AG10803 (cell line): ENCODE results near the gene JKAMP.

Experiments
- DNase-seq: peaks from one replicate; pipeline ENCODE4 v3.0.0; 2010; ENCODE audit warnings: low read depth
- H3K4me3 ChIP-seq: 2 replicates; pipeline ENCODE4 v1.5.1; 2011; ENCODE audit warnings: mild to moderate bottlenecking, low read length, control low read depth
- TF ChIP-seq, protein P1 (sequence below): conservative IDR thresholded peaks from 2 replicates; pipeline ENCODE4 v1.5.1; 2011; ENCODE audit warnings: mild to moderate bottlenecking, low read length, control low read depth, inconsistent platforms

The JKAMP gene

DNA sequence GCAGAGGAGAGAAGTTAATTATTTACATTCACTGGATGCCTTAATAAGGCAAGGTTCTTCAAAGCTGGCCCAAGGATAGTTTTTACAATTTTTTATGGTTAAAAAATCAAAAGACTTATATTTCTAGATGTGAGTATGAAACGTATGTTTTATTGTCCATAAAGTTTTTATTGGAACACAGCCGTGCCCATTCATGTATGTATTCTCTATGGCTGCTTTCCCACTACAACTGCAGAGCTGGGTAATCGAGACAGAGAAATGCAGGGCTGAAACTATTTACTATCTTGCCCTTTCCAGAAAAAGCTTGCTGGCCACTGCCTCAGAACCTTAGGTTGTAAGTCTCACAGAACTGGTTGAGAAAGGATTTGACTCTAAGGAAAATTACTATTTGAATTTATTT lies 16.4 kb downstream of the JKAMP start:
- no peak overlapping the region for H3K4me3 ChIP-seq
- TF ChIP-seq, protein P1, sequence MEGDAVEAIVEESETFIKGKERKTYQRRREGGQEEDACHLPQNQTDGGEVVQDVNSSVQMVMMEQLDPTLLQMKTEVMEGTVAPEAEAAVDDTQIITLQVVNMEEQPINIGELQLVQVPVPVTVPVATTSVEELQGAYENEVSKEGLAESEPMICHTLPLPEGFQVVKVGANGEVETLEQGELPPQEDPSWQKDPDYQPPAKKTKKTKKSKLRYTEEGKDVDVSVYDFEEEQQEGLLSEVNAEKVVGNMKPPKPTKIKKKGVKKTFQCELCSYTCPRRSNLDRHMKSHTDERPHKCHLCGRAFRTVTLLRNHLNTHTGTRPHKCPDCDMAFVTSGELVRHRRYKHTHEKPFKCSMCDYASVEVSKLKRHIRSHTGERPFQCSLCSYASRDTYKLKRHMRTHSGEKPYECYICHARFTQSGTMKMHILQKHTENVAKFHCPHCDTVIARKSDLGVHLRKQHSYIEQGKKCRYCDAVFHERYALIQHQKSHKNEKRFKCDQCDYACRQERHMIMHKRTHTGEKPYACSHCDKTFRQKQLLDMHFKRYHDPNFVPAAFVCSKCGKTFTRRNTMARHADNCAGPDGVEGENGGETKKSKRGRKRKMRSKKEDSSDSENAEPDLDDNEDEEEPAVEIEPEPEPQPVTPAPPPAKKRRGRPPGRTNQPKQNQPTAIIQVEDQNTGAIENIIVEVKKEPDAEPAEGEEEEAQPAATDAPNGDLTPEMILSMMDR, result no peak
- no peak for DNase-seq

- TF ChIP-seq, protein P1, result no peak
- DNase-seq, result no peak
- no peak overlapping the region for H3K4me3 ChIP-seq
Measured at GRCh38 chr14:59503256-59503655, 18.9 kb downstream of the JKAMP start.

DNA sequence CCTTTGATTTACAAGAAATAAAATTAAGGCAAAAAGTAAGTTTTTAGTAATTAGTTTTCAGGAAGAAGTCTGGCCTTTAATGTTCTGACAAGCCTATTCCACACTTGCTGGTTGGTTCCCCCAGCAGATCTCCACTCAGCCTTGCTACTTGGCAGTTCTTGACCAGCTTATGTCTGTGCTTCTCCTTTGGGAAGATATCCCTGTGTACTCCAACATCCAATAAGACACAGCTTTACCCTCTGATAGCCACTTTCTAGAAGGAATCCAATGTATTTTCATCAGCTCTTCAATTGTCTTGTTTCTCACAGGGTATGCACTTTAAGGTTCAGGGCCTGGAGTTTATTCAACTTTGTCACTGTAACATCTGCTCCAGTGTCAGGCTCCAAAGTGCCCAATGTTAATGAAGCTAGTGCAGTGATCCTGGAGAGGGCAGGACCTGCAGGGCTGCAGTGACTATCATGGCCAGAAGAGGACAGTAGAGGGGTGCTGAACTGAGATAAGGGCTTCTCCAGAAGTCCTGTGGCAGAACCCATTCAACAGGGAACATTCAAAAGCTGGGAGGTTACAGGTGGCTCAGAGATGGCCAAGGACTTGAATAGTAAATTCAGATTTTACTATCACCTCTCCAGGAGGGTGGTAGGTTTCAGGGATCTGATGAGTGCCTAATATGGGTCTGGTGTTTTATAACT lies 22.9 kb downstream of the JKAMP start:
- H3K4me3 ChIP-seq, result no peak overlapping the region
- TF ChIP-seq, protein P1, result peak; percentile 83
- DNase-seq, result peak; percentile 40

GRCh38 chr14:59507752-59508103 lies 23.4 kb downstream of the JKAMP start:
- no peak overlapping the region for H3K4me3 ChIP-seq
- TF ChIP-seq, protein P1, result no peak
- DNase-seq, result no peak

GRCh38 chr14:59509101-59509500 lies 24.8 kb downstream of the JKAMP start:
- TF ChIP-seq, protein P1, result no peak
- DNase-seq, result no peak
- no peak overlapping the region for H3K4me3 ChIP-seq

GRCh38 chr14:59510001-59510400 lies 25.7 kb downstream of the JKAMP start:
- DNase-seq, result no peak
- H3K4me3 ChIP-seq, result no peak overlapping the region
- TF ChIP-seq, protein P1, result no peak

DNA sequence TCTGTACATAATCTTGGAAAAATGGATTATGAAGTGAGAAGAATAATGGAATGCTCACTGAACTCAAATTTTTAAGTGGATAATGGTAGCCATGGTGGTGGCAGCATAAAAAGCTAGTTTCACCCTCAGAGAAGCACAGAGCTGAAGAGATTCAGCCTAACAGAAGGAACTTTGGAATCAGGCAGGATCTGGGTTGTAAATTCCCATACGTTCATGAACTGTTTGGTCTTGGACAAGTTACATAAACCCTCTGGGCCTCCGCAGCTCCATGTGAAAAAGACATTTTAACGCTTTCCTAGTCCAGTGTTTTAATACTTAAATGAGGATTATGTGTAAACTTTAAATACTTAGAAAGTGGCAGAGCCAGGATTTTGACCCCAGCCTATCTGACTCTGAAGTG lies 26.6 kb downstream of the JKAMP start:
- no peak overlapping the region for H3K4me3 ChIP-seq
- no peak for DNase-seq
- TF ChIP-seq, protein P1, result no peak
